ENCODE data around the gene BAAT.

The BAAT gene

DNA sequence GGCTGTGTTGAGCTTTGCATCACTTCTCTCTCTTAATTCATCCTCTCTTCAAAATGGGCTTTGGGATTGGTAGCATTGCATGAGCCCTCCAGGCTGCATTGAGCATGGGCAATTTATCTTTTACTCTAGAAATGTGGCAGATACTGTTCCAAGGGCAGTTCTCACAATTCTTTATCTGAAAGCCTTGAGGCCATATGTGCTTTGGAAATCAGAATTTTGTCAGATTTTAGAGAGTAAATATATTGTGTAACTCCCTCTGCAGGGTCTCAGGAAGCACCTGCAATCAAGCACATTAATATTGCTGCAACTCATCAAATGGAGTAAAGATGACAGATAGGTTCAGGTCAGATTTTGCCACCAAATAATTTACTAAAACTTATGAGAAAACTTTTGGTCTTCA lies 33.2 kb upstream of the BAAT start:
- no peak for TF ChIP-seq GLIS3 (CRISPR knock-in tag; IDR thresholded peaks at IDR 0.05)
- TF ChIP-seq CSDC2 (CRISPR knock-in tag; IDR thresholded peaks at IDR 0.05), result no peak
- no peak for TF ChIP-seq ZC3H10 (CRISPR knock-in tag; IDR thresholded peaks at IDR 0.05)
- TF ChIP-seq, protein P1, sequence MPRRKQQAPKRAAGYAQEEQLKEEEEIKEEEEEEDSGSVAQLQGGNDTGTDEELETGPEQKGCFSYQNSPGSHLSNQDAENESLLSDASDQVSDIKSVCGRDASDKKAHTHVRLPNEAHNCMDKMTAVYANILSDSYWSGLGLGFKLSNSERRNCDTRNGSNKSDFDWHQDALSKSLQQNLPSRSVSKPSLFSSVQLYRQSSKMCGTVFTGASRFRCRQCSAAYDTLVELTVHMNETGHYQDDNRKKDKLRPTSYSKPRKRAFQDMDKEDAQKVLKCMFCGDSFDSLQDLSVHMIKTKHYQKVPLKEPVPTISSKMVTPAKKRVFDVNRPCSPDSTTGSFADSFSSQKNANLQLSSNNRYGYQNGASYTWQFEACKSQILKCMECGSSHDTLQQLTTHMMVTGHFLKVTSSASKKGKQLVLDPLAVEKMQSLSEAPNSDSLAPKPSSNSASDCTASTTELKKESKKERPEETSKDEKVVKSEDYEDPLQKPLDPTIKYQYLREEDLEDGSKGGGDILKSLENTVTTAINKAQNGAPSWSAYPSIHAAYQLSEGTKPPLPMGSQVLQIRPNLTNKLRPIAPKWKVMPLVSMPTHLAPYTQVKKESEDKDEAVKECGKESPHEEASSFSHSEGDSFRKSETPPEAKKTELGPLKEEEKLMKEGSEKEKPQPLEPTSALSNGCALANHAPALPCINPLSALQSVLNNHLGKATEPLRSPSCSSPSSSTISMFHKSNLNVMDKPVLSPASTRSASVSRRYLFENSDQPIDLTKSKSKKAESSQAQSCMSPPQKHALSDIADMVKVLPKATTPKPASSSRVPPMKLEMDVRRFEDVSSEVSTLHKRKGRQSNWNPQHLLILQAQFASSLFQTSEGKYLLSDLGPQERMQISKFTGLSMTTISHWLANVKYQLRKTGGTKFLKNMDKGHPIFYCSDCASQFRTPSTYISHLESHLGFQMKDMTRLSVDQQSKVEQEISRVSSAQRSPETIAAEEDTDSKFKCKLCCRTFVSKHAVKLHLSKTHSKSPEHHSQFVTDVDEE (CRISPR knock-in tag; IDR thresholded peaks at IDR 0.05), result no peak
- no peak for TF ChIP-seq RARB (CRISPR knock-in tag; IDR thresholded peaks at IDR 0.05)
- no peak for TF ChIP-seq OSR1 (CRISPR knock-in tag; IDR thresholded peaks at IDR 0.05)
- no peak for TF ChIP-seq BACH2 (CRISPR knock-in tag; IDR thresholded peaks at IDR 0.05; ENCODE audit: borderline replicate concordance)
- no peak for TF ChIP-seq ZNF8 (CRISPR knock-in tag; IDR thresholded peaks at IDR 0.05)
- TF ChIP-seq ARNTL (CRISPR knock-in tag; IDR thresholded peaks at IDR 0.05; ENCODE audit: borderline replicate concordance, low read depth), result no peak
- no peak for TF ChIP-seq ZFP30 (CRISPR knock-in tag; IDR thresholded peaks at IDR 0.05)
- no peak for TF ChIP-seq ZNF565 (CRISPR knock-in tag; conservative IDR thresholded peaks at IDR 0.05; ENCODE audit: low read depth)
- no peak for TF ChIP-seq TCF4 (CRISPR knock-in tag; IDR thresholded peaks at IDR 0.05; ENCODE audit: borderline replicate concordance)
- TF ChIP-seq, protein P2, sequence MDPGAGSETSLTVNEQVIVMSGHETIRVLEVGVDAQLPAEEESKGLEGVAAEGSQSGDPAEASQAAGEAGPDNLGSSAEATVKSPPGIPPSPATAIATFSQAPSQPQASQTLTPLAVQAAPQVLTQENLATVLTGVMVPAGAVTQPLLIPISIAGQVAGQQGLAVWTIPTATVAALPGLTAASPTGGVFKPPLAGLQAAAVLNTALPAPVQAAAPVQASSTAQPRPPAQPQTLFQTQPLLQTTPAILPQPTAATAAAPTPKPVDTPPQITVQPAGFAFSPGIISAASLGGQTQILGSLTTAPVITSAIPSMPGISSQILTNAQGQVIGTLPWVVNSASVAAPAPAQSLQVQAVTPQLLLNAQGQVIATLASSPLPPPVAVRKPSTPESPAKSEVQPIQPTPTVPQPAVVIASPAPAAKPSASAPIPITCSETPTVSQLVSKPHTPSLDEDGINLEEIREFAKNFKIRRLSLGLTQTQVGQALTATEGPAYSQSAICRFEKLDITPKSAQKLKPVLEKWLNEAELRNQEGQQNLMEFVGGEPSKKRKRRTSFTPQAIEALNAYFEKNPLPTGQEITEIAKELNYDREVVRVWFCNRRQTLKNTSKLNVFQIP (CRISPR knock-in tag; IDR thresholded peaks at IDR 0.05; ENCODE audit: borderline replicate concordance, low read depth), result no peak
- TF ChIP-seq, protein P3, sequence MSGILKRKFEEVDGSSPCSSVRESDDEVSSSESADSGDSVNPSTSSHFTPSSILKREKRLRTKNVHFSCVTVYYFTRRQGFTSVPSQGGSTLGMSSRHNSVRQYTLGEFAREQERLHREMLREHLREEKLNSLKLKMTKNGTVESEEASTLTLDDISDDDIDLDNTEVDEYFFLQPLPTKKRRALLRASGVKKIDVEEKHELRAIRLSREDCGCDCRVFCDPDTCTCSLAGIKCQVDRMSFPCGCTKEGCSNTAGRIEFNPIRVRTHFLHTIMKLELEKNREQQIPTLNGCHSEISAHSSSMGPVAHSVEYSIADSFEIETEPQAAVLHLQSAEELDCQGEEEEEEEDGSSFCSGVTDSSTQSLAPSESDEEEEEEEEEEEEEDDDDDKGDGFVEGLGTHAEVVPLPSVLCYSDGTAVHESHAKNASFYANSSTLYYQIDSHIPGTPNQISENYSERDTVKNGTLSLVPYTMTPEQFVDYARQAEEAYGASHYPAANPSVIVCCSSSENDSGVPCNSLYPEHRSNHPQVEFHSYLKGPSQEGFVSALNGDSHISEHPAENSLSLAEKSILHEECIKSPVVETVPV (CRISPR knock-in tag; IDR thresholded peaks at IDR 0.05), result no peak
- no peak for TF ChIP-seq SNAI2 (CRISPR knock-in tag; IDR thresholded peaks at IDR 0.05)
- TF ChIP-seq TOX (CRISPR knock-in tag; IDR thresholded peaks at IDR 0.05; ENCODE audit: borderline replicate concordance), result no peak
- TF ChIP-seq, protein P4, sequence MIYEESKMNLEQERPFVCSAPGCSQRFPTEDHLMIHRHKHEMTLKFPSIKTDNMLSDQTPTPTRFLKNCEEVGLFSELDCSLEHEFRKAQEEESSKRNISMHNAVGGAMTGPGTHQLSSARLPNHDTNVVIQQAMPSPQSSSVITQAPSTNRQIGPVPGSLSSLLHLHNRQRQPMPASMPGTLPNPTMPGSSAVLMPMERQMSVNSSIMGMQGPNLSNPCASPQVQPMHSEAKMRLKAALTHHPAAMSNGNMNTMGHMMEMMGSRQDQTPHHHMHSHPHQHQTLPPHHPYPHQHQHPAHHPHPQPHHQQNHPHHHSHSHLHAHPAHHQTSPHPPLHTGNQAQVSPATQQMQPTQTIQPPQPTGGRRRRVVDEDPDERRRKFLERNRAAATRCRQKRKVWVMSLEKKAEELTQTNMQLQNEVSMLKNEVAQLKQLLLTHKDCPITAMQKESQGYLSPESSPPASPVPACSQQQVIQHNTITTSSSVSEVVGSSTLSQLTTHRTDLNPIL (CRISPR knock-in tag; IDR thresholded peaks at IDR 0.05; ENCODE audit: low read depth), result no peak
- TF ChIP-seq ISL1 (CRISPR knock-in tag; IDR thresholded peaks at IDR 0.05), result no peak
- no peak for TF ChIP-seq ZFP3 (CRISPR knock-in tag; IDR thresholded peaks at IDR 0.05)
- no peak for TF ChIP-seq ESRRG (CRISPR knock-in tag; IDR thresholded peaks at IDR 0.05)

DNA sequence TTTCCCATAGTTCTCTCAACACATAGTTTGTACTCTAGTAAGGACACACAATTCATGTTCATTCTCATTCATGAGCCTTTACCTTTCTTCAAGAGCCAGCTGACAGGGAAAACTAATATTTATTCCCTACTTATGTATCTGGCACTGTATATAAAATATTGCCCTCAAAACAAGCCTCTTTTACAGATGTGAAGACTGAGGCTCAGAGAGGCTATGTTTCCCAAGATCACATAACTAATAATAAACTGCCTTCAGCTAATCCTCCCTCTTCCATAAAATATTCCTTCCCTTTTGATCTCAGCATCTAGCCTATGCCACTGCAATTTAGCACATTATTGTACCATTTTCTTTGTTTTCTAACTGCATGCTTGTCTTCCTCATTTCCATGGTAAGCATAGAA lies 32.6 kb upstream of the BAAT start:
- ATAC-seq, result no peak
- TF ChIP-seq RARB (CRISPR knock-in tag; IDR thresholded peaks at IDR 0.05) (no peak), ESRRG (CRISPR knock-in tag; IDR thresholded peaks at IDR 0.05) (no peak), GLIS3 (CRISPR knock-in tag; IDR thresholded peaks at IDR 0.05) (no peak), CSDC2 (CRISPR knock-in tag; IDR thresholded peaks at IDR 0.05) (no peak), BACH2 (CRISPR knock-in tag; IDR thresholded peaks at IDR 0.05; ENCODE audit: borderline replicate concordance) (no peak), OSR1 (CRISPR knock-in tag; IDR thresholded peaks at IDR 0.05) (no peak), ZNF565 (CRISPR knock-in tag; conservative IDR thresholded peaks at IDR 0.05; ENCODE audit: low read depth) (no peak), ZFP3 (CRISPR knock-in tag; IDR thresholded peaks at IDR 0.05) (no peak), TCF4 (CRISPR knock-in tag; IDR thresholded peaks at IDR 0.05; ENCODE audit: borderline replicate concordance) (no peak), ZFP30 (CRISPR knock-in tag; IDR thresholded peaks at IDR 0.05) (no peak)
- TF ChIP-seq, protein P2 (CRISPR knock-in tag; IDR thresholded peaks at IDR 0.05; ENCODE audit: borderline replicate concordance, low read depth), result no peak
- TF ChIP-seq, protein P1 (CRISPR knock-in tag; IDR thresholded peaks at IDR 0.05), result no peak
- TF ChIP-seq, protein P5, sequence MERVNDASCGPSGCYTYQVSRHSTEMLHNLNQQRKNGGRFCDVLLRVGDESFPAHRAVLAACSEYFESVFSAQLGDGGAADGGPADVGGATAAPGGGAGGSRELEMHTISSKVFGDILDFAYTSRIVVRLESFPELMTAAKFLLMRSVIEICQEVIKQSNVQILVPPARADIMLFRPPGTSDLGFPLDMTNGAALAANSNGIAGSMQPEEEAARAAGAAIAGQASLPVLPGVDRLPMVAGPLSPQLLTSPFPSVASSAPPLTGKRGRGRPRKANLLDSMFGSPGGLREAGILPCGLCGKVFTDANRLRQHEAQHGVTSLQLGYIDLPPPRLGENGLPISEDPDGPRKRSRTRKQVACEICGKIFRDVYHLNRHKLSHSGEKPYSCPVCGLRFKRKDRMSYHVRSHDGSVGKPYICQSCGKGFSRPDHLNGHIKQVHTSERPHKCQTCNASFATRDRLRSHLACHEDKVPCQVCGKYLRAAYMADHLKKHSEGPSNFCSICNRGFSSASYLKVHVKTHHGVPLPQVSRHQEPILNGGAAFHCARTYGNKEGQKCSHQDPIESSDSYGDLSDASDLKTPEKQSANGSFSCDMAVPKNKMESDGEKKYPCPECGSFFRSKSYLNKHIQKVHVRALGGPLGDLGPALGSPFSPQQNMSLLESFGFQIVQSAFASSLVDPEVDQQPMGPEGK (CRISPR knock-in tag; IDR thresholded peaks at IDR 0.05; ENCODE audit: borderline replicate concordance), result no peak

More for the DNA sequence above, 33.2 kb upstream of the BAAT start:
- no peak for ATAC-seq
